HG03108 (cell line): ENCODE measurements around the gene CARMIL1.

ENCODE experiments used
- ATAC-seq: cut with Tn5 transposase; IDR thresholded peaks from one replicate; pipeline ENCODE4 v1.9.1; 2021; ENCODE audit warnings: moderate library complexity; ENCODE audit not compliant: unreplicated experiment

Gene CARMIL1

DNA sequence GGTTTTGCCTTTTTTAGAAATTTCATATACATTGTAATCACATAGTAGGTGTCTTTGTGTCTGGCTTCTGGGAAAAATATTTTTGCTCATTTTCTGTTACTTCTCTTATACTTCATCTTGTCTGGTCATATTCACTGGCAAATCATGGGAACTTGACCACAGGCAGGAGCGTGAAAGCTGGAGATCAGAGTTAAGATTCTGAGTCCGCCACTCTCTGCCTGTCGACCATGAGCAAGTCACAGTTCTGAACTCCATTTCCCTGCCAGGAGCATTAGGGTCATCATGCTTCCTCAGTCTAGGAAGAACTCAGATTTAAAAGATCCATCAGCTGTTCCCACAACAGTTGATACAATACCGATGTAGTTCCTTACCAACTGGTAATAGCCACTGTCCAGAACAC lies 360.5 kb downstream of the CARMIL1 start:
- ATAC-seq, result no peak

DNA sequence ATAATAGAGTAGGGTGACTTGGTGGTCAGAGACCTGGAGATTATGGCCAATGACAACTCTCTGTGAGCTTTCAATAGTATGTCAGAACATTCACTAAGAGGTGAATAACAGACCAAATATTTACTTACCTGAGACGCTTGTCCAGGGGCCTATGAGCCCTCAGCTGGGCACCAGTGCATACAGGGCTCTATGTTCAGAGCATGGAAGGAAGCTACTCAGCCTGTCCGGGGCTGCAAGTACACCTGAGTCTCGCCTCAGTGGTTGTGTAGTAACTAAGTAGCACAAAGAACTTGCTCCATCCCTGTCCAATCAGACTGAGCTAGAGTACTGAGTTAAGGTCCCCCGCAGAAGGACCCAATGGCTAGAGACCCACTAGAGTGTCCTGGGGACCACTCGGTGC lies 361.3 kb downstream of the CARMIL1 start:
- no peak for ATAC-seq

DNA sequence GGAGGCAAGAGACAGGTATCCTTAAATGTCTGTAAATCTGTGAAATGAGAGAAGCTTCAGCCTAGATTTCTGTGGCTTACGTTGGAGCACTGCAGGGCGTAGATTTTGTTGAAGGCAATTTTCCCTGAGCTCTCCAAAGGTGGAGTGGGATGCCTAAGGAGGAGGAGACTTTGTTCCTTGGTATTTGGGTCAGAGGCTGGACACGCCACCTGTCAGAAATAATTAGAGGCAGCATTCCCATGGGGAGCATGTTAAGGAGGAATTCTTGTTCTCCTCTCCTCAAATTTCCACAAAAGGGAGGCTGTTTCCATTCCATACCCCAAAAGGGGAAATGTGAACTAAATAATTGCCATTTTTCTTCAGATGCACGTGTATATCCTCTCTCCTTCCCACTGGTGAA lies 361.7 kb downstream of the CARMIL1 start:
- no peak for ATAC-seq

DNA sequence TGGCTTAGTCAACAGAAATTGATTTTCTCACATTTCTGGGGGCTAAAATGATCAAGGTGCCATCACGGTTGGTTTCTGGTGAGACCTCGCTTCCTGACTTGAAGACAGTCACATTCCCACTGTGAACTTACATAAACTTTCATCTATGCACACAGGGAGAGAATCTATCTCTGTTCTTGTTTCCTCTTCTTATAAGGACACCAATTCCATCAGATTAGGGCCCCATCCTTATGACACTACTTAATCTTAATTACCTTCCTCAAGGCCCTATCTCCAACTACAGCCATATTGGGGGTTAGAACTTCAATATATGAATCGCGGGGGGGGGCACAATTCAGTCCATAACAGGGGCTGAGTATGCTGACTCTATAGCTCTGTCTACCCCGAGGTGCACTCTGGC lies 362.2 kb downstream of the CARMIL1 start:
- no peak for ATAC-seq

DNA sequence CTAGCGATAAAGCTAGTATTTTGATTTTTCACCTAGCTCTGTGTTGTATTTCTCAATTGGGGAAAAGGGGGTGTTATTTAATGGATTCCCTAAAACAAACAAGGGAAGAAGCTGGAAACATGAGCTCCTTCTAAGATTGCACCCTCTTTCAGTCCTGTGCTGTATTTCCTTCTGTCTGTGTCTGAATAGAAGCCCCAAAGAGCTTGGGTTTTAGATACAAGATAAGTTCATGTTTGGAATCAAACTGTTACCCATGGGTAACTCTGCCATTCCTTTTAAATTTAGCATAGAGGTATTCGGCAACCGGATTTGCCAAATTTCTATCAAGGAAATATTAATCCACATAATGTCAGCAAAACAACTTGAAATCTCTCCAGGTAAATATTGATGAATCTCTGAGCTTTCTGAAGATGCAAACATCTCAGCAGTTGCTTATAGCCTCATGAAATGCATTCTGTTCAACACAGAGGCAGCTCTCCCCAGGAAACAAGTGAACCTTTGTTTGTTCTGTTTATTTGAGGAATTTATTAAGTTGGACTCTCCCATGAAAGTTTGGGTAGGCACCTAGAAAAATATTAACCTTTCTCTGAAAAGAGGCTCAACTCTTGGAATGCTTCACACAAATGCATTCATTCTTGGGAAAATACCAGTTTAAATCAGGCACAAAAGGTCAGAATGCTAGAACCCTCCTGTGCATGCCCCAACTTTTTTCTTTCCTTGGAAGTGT lies 362.9 kb downstream of the CARMIL1 start:
- no peak for ATAC-seq

DNA sequence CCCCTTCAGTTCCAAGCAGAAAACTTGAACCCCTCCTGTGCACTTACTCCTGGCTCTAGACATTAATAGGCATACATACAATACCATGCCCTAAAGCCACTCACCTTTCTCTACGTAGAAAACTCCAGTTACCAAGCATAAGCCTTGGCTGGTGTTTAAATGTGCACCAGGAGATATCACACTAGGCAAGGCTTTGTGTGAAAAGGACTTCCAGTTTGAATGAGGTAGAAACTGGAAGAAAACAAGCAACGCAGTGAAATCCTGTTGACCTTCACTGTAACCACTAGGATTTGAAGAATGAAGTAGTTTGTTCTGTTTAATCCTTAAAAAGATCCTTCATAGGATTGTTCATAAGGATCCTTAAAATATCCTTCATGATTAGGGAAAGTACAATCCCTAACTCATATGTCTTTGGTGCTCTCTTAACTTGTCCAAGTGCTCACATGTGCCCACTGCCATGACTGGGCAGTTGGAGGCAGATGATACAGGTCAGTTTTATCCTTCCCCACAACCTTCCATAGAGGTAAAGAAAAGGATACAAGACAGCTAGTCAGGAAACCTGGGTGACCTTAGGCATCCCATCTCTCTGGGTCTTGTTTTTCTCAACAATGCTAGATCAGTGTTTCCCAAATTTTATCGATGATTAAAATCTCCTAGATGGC lies 363.6 kb downstream of the CARMIL1 start:
- no peak for ATAC-seq

DNA sequence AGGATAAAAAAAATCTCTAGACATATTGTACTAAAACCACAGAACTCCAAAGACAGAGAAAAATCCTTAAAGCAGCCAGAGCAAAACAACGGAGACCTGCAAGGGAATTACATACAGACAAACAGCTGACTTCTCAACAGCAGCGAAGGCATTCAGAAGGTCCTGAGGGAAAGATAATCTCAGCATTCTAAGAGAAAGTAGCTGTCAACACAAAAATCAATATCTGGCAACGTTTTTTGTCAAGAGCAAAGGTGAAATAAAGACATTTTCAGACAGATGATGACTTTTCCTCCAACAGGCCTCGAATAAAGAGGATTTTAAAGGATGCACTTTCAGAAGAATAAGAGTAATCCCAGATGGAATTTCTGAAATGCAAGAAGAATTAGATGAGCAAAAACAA lies 366.7 kb downstream of the CARMIL1 start:
- no peak for ATAC-seq

DNA sequence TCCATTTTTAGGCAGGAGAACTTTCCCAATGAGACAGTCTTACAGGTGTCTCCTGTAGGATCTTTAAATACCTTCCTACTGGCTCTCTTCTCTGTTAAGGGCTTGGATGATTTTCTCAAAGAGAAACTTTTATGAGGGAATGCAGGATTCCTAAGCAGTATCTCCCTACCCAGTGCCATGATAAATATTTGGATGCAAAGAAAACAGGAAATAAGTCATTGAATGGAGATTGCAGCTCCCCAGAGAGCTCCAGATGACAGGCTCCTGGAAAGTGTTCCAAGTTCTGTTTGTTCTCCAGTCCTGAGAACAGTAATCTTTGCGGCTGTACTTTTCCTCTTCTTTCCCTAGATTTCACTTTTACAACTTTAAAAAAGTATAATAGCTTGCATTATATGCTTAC lies 370.4 kb downstream of the CARMIL1 start:
- ATAC-seq, result no peak

DNA sequence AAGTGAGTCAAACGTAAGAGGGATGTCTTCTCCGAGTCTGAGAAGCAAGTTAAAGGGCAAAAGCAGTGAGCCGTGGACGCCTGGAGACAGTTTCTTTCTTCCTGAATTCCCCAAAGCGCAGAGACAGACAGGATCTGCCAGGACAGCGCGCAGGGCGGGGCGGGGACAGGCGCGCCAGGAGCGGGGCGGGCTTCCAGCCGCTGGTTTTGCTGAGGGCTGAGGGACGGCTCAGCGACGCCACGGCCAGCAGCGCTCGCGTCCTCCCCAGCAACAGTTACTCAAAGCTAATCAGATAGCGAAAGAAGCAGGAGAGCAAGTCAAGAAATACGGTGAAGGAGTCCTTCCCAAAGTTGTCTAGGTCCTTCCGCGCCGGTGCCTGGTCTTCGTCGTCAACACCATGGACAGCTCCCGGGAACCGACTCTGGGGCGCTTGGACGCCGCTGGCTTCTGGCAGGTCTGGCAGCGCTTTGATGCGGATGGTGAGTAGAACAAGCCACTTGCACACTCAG lies 372.9 kb downstream of the CARMIL1 start, which contains the start of gene SCGN:
SCGN (plus strand) TSS at position 209 of the 509 bp plus-strand sequence; CDS start at position 398, 189 bp downstream.
- ATAC-seq, result no peak

DNA sequence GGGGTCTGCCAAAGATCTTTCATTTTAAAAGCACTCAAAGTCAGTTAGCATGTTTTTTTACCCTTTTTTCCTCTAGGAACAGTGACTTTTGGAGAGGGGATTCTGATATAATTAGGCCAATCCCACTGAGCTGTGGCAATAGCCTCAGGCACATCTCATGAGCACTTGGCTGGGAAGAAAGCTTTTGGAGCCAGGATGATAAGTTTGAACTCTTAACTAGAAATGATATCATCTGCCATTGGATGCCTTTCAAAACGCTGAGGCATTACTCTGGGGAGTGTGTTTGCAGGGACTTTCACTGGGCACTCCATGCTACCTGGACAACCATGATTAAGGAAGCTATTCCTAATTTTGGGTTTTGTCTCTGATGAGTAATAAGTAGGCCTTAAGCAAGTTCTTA lies 376.5 kb downstream of the CARMIL1 start:
- ATAC-seq, result no peak

DNA sequence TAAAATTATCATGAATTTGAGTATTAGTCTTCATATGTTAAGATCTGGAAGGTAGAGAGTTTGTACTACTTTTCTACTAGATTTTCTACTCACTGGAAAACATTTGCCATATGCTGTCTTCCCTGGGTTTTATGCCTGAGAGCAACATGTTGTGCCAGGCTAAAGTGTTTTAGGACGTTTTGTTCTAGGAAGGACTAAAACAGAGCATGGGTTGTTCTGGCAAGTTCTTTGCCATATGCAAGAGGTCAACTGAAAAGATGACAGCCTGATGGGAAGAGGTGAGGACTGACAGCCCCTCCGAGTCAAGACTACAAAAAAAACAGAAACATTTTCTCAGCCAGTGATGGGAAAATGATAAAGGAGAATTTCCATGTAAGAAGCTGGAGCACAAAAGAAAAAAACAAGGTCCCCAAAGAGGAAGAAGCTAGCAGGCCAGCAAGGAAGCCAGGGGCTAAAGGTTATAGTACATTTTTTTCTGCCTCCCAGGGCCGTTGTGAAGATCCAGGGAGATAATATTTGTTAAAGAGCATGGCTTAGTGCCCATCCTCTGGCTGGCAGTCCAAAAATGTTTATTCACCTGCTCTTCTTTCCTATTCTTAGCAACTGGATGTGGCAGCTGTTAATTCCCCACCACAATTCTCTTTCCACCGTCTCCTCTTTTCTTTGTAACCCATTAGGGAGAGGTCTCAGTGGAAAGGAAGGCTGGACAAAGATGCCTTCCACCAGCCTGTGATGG lies 380.6 kb downstream of the CARMIL1 start:
- ATAC-seq, result no peak

DNA sequence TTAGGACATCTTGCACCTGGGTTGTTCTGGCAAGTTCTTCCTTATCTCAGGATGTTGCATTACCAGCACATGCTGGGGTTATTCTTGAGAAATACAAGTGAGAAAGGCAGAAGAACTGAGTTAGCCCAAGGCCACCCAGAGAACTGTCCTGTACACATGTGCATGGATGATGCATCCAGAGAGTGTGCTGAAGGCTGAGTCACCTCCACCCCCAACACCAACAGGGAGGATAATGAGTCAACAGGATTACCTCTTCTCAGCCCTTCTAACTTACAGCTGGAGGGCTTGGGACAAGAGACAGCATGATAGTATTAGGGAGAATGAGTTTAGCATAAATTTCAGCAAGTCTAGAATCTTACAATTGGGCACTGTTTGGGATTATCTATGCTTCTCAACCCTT lies 381.3 kb downstream of the CARMIL1 start:
- no peak for ATAC-seq

DNA sequence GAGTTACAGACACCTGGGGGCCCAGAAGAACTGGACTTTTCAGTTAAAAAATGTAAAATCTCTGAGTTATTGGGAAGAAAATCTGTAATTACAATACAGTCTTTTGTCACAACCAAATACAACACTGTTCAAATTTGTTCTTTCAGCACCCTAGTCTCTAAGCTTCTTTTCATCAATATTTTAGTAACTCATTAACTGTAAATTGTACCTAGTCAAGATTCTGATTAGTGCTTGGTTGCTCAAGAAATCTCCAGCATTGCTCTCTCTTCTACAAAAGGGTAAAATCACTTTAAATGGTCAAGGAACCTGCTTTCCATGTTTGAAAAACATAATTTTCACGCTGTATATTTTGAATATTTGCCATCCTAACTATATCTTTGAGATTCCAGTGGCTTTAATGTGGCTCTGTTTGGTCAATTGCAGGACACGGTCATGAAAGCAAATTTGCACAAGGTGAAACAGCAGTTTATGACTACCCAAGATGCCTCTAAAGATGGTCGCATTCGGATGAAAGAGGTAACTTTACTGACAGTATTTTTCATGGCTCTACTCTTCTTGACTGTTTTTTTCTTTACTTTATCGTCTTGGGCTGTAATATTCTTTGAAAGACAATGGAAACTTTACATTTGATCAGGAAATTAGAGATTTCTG lies 382.1 kb downstream of the CARMIL1 start:
- ATAC-seq, result no peak

DNA sequence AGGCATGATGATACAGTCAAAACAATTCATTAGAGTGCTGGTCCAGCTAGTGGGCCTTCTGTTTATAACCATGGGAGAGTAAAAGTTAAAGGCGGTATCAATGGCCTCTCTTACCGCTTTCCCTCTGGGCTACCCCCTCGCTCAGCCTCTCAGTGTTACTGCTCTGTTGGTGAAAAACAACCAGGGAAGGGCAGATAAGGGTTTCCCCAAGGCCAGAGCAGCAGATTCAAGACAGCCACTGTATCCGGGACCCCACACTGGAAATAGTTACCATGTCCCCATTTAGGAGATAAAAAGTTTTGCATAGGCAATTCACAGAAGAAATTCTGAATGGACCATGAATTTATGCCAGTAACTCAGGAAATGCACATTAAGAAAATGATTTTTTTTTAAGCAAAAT lies 386.3 kb downstream of the CARMIL1 start:
- no peak for ATAC-seq

DNA sequence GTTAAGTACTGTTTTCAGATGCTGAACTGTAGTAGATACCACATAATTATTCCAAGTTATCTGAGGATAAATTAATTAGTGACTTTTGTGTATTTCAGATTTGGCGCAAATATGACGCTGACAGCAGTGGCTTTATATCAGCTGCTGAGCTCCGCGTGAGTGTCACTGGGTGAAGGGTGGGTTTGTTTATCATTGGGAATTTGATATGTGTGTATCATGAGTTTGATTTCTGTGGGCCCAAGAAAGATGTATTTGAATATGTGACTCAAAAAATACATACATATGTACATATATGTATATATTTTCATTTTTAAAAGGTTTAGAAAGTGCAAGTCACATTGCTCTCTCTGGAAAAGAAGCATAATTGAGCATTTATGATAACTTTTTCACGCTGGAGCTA lies 390.2 kb downstream of the CARMIL1 start:
- ATAC-seq, result no peak
